Fibroblast of the aortic adventitia (primary cell): ENCODE data around the gene CTPS1. TPM values are rescaled to one million over a fixed set of nuclear protein-coding genes. Genes with fewer than 3 reads are reported as not detected.

Source experiments
- DNase-seq: peaks from one replicate; pipeline ENCODE4 v3.0.0-alpha.2; 2010; ENCODE audit warnings: low read depth
- H3K4me3 ChIP-seq: 2 replicates; pipeline ENCODE4 v1.5.1; 2011; ENCODE audit warnings: low read depth, mild to moderate bottlenecking, control low read depth, low read length, moderate library complexity
- CTCF ChIP-seq: IDR thresholded peaks from 2 replicates; pipeline ENCODE4 v1.5.1; 2011; ENCODE audit warnings: mild to moderate bottlenecking, low read length, control low read depth, inconsistent platforms; ENCODE audit not compliant: insufficient read depth
- total RNA-seq: library from RNA; depleted of rRNA; stranded (reverse); fragments of >200 nt; gene quantifications from 2 replicates; pipeline ENCODE4 v1.2.3, GENCODE V29; 2012; ENCODE audit warnings: low replicate concordance

Gene CTPS1
- total RNA-seq, 1 donor: 22.9 TPM

- no peak for TF ChIP-seq CTCF
- DNase-seq: no peak
- no peak overlapping the region for H3K4me3 ChIP-seq
Measured at GRCh38 chr1:41013796-41014195, 34.3 kb downstream of the CTPS1 start.

GRCh38 chr1:41014871-41015270, 35.4 kb downstream of the CTPS1 start:
- no peak for DNase-seq
- H3K4me3 ChIP-seq: no peak overlapping the region
- TF ChIP-seq CTCF: no peak

- no peak for TF ChIP-seq CTCF
- no peak for DNase-seq
- no peak overlapping the region for H3K4me3 ChIP-seq
Measured at GRCh38 chr1:41015281-41015896, 35.9 kb downstream of the CTPS1 start.

- no peak for DNase-seq
Measured at GRCh38 chr1:41015897-41016470, 36.5 kb downstream of the CTPS1 start.

GRCh38 chr1:41017141-41018017, 37.9 kb downstream of the CTPS1 start:
- H3K4me3 ChIP-seq: no peak overlapping the region
- no peak for DNase-seq
- no peak for TF ChIP-seq CTCF

More at GRCh38 chr1:41015897-41016470, 36.5 kb downstream of the CTPS1 start:
- H3K4me3 ChIP-seq: no peak overlapping the region
- no peak for TF ChIP-seq CTCF

GRCh38 chr1:41018018-41018410, 38.5 kb downstream of the CTPS1 start:
- TF ChIP-seq CTCF: no peak
- H3K4me3 ChIP-seq: no peak overlapping the region
- DNase-seq: no peak
